ENCODE data around the gene LTBP1.
"Not testable (repeated sequence)": the region's sequence is repeated elsewhere in the genome, so short reads cannot be mapped to it uniquely, and the experiment has no call there.

GRCh38 chr2:33389695-33390094, 442.9 kb downstream of the LTBP1 start:
- not testable (repeated sequence) for TF ChIP-seq POLR2A (IDR thresholded peaks at IDR 0.05); CTCF (IDR thresholded peaks at IDR 0.05); POLR2AphosphoS5 (IDR thresholded peaks at IDR 0.05; ENCODE audit: insufficient read depth in 1 of 2, low read depth in 1 of 2)

All from vagina (tissue), 2 donors.